ENCODE measurements around the gene MYL6.

MYL6 gene

DNA sequence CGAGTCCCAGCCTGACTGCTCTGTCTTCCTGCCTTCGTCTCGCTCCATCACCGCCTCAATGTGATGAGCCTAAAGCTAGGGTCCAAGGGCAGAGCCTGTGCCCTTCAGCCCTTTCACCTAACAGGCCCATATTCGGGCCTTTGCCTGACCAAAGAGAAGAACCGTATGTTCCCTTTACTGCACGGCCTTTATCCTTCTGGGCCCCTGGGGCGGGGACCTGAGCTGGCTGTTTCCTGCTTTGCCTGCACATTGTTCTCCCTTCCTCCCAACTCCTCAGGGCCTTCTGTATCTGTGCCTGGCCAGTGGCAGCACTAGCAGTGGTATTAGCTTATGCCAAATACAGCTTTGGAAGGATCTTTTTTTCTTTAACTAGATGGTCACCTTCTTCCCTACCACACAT, 14.3 kb upstream of the MYL6 start:
- FAIRE-seq (no peak), DNase-seq (ENCODE audit: insufficient read length, low spot score) (no peak)
- TF ChIP-seq, protein P1, sequence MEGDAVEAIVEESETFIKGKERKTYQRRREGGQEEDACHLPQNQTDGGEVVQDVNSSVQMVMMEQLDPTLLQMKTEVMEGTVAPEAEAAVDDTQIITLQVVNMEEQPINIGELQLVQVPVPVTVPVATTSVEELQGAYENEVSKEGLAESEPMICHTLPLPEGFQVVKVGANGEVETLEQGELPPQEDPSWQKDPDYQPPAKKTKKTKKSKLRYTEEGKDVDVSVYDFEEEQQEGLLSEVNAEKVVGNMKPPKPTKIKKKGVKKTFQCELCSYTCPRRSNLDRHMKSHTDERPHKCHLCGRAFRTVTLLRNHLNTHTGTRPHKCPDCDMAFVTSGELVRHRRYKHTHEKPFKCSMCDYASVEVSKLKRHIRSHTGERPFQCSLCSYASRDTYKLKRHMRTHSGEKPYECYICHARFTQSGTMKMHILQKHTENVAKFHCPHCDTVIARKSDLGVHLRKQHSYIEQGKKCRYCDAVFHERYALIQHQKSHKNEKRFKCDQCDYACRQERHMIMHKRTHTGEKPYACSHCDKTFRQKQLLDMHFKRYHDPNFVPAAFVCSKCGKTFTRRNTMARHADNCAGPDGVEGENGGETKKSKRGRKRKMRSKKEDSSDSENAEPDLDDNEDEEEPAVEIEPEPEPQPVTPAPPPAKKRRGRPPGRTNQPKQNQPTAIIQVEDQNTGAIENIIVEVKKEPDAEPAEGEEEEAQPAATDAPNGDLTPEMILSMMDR (IDR thresholded peaks at IDR 0.05; ENCODE audit: insufficient read depth, missing control alignments): no peak

DNA sequence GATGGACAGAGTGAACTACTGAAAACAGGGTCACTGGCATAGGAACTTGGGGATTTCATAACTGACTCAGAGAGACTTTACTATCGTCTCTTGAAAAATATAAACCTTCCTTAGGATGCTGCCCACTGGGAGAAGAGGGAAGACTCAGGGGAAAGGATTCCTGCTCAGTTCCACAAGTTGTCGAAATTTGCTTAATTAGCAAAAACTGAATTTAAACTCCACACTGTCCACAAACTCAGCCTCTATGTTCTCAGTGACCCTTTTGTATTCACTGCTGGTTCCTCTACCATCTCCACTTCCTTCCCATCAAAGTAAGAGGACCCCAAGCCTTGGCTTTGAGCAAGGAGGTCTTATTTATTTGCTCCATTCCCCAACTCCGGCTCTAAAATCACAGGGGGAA, 12.9 kb upstream of the MYL6 start:
- FAIRE-seq (no peak), DNase-seq (ENCODE audit: insufficient read length, low spot score) (no peak)
- TF ChIP-seq, protein P1 (IDR thresholded peaks at IDR 0.05; ENCODE audit: insufficient read depth, missing control alignments): no peak

DNA sequence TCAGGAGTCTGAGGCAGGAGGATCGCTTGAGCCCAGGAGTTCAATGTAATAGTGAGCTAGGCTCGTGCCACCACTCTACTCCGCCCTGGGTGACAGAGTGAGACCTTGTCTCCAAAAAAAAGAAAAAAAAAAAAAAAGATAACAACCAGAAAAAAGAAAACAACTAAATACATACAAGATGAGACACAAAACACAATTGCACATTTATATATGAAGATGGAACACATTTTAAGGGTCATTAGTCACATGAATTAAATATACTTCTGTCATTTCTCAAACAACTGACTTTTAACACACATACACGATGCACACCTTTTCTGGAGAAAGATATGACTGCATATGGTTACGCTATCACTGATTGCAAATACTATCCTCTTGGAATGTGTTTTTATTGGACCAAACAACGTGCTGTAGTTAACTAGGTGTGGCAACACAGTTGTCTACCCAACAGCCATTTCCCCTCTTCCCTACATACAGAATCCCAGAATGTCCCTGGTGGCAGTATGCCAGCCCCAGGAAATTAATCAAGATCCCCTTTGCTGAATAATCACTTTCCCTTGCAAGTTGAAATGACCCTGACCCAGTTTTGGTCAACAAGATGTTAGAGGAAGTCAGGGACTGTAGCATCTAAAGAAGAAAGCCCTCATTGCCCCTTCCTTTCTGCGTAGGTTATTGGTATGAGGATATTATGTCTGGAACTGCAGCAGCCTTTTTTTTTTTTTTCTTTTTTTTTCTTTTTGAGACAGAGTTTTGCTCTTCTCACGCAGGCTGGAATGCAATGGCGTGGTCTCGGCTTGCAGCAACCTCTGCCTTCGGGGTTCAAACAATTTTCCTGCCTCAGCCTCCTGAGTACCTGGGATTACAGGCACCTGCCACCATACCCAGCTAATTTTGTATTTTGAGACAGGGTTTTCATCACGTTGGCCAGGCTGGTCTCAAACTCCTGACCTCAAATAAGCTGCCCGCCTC, 11.4 kb upstream of the MYL6 start:
- no peak for FAIRE-seq
- TF ChIP-seq, protein P1 (IDR thresholded peaks at IDR 0.05; ENCODE audit: insufficient read depth, missing control alignments): no peak
- no peak for DNase-seq (ENCODE audit: insufficient read length, low spot score)

DNA sequence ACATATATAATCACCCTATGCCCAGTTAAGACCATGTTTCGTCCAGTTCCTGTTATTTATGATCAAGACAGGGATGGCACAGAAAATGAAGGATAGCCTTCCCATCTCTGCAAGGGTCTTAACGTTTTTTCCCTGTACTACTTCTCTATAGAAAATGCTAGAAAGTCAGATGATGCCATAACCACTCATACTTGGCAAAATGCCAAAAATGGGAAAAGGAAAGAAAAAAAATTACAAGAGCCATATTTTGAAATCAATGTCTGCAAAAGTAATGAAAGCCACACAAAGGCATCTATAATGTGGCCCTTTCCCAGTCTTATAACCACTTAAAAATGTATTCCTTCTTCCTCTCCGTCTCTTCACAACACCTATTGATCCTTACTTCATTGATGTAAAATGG, 7.6 kb upstream of the MYL6 start:
- TF ChIP-seq, protein P1 (IDR thresholded peaks at IDR 0.05; ENCODE audit: insufficient read depth, missing control alignments): no peak
- DNase-seq (ENCODE audit: insufficient read length, low spot score) (no peak), FAIRE-seq (no peak)

DNA sequence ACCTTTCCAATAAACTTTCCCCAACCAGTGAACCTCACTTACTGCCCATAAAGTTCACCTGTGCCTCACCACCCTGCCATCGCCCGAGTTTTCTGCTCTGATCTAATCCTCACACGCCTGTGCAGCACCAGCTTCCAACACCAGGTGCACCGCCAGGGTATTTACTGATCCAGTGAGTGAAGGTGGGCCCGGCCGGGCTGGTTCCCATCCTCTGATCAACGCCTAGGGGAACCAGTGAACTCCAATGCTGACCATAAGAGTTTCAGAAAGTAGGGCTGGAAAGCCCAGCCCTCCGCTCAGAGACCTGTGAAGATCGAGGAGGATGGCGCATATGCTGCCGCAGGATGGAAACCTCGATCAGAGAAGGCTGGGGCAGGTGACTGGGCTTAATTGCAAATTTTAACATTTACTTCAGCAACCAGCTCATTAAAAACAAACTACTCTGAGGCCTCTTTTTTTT, 6.5 kb upstream of the MYL6 start:
- DNase-seq (ENCODE audit: insufficient read length, low spot score) (no peak), FAIRE-seq (no peak)
- TF ChIP-seq, protein P1 (IDR thresholded peaks at IDR 0.05; ENCODE audit: insufficient read depth, missing control alignments): no peak

DNA sequence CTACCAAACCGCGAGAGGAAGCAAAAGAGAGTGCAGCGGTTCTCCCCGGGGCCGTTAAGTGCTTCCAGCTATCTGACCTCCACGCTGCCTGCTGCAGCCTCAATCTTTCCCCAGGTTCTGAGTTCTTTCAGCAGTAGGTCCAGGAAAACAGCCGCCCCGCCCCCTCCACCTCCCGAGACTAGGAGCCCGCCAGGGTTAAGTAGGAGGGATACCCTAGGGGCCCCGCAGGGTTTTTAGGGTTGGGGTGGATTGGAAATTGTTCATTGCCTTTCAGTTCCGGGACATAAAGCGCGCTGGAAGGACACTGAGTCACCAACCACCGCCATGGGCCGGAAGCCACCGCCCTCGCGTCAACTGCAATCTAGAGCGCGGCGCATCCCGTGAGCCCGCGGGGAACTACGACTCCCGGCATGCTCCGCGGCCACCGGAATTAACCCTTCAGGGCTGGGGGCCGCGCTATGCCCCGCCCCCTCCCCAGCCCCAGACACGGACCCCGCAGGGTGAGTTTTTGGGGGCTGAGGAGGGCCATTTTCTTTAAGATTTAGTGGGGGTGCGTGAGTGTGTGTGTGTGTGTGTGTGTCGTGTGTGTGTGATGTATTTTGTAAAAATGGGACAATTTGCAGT, 5.9 kb upstream of the MYL6 start, which contains the start of gene MYL6B:
Gene MYL6B, plus strand, starts transcription at position 456 of the 624 bp plus-strand sequence. CDS start 1,332 bp downstream, outside the sequence.
- TF ChIP-seq, protein P1 (IDR thresholded peaks at IDR 0.05; ENCODE audit: insufficient read depth, missing control alignments): no peak
- DNase-seq (ENCODE audit: insufficient read length, low spot score) (peak; percentile 91), FAIRE-seq (no peak)
